Nephron progenitor cell (in vitro differentiated cells): Measurements from ENCODE around the gene PDHX.

Experiments used
- DNase-seq: peaks from one replicate; pipeline ENCODE4 v3.0.0; 2021
- H3K27ac Mint-ChIP-seq: 2 replicates; pipeline ENCODE4 v1.8.0; 2021; ENCODE audit warnings: mild to moderate bottlenecking, moderate library complexity, mixed read lengths
- H3K27me3 Mint-ChIP-seq: 2 replicates; pipeline ENCODE4 v1.8.0; 2021; ENCODE audit warnings: mild to moderate bottlenecking, low read depth, mixed read lengths; ENCODE audit not compliant: poor library complexity
- H3K36me3 Mint-ChIP-seq: 2 replicates; pipeline ENCODE4 v1.8.0; 2021; ENCODE audit warnings: low read depth, mixed read lengths
- H3K4me1 Mint-ChIP-seq: 2 replicates; pipeline ENCODE4 v1.8.0; 2021; ENCODE audit warnings: mixed read lengths
- H3K4me3 Mint-ChIP-seq: 2 replicates; pipeline ENCODE4 v1.8.0; 2021; ENCODE audit warnings: mild to moderate bottlenecking, moderate library complexity, mixed read lengths
- H3K9me3 Mint-ChIP-seq: 2 replicates; pipeline ENCODE4 v1.8.0; 2021; ENCODE audit warnings: mild to moderate bottlenecking, moderate library complexity, mixed read lengths
- TF ChIP-seq, protein P1 (sequence below): fragments of 200-600 bp; sonication (generic); IDR thresholded peaks from 2 replicates; pipeline ENCODE4 v1.5.0; 2021; ENCODE audit warnings: antibody characterized with exemption

Gene PDHX

DNA sequence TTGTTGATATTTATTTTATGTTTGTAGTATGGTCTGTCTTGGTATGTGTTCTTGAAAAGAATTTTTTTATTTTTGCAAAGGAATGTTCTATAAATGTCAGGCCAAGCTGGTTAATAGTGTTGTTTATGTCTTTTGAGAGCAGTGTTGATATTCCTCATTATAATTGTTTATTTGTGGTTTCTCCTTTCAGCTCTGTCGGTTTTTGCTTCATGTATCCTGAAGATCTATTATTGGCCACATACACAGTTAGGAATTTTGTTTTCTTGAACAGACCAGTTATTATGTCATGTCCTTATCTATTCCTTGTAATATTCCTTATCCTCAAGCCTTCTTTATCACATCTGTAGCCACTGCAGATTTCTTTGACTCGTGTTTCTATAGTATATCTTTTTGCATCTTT, 56.5 kb downstream of the PDHX start:
- no peaks in the 10 kb centered on the region for H3K27me3 Mint-ChIP-seq
- peaks cover 11% of the 10 kb centered on the region for H3K9me3 Mint-ChIP-seq
- H3K36me3 Mint-ChIP-seq = peaks cover 81% of the 10 kb centered on the region
- peaks cover 11% of the 10 kb centered on the region for H3K4me1 Mint-ChIP-seq
- H3K4me3 Mint-ChIP-seq = no peak overlapping the region
- H3K27ac Mint-ChIP-seq = no peak overlapping the region
- no peak for DNase-seq
- TF ChIP-seq, protein P1, sequence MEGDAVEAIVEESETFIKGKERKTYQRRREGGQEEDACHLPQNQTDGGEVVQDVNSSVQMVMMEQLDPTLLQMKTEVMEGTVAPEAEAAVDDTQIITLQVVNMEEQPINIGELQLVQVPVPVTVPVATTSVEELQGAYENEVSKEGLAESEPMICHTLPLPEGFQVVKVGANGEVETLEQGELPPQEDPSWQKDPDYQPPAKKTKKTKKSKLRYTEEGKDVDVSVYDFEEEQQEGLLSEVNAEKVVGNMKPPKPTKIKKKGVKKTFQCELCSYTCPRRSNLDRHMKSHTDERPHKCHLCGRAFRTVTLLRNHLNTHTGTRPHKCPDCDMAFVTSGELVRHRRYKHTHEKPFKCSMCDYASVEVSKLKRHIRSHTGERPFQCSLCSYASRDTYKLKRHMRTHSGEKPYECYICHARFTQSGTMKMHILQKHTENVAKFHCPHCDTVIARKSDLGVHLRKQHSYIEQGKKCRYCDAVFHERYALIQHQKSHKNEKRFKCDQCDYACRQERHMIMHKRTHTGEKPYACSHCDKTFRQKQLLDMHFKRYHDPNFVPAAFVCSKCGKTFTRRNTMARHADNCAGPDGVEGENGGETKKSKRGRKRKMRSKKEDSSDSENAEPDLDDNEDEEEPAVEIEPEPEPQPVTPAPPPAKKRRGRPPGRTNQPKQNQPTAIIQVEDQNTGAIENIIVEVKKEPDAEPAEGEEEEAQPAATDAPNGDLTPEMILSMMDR = no peak

DNA sequence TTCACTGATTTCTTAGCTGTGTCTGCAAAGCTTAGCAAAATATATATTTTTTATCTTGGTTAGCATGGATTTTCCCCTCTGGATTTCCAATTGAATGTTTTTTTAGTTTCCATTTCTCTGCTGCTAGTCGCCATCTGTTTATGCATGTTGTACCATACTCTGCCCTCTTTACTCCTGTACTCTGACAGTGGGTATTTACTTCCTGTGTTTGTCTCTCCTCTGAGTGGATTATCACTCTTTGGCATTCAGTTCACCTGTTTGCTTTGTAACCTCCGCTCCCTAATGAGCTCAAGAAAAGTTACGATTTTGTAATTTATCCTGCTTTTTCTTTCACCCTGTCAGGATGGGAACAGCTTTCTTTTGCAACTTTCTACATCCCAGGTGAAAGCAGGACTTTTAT, 59.1 kb downstream of the PDHX start:
- Mint-ChIP-seq H3K36me3 (peaks cover 72% of the 10 kb centered on the region), H3K4me3 (no peak overlapping the region), H3K27me3 (no peaks in the 10 kb centered on the region), H3K27ac (peak overlapping the region; percentile 3), H3K9me3 (peaks cover 13% of the 10 kb centered on the region), H3K4me1 (peaks cover 22% of the 10 kb centered on the region)
- TF ChIP-seq, protein P1 = no peak
- DNase-seq = no peak

DNA sequence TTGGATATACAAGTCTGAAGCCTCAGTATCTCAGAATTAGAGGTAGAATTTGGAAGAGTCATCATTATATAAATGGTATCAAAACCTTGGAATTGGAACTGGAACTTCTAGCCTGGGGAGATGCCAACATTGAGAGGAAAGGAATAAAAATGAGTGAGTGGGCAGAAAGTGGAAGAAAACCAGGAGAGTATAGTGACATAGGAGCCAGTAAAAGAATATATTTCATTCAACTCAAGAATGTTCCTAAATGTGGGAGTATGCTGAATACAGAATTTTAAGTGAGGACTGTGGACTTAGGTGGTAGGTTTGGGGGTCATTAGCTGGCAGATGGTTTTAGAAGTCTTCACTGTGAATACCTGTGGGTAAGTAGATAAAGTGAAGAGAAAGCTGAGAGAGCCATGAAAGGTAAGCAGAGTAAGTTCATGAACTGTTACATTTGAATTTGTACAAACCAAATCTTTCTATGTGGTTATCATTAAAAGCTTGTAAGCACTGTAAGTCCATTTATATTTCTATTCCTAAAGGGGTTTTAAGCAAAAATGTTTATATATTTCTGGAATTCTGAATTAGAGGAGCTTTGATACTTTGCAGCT, 60.2 kb downstream of the PDHX start:
- DNase-seq = no peak
- TF ChIP-seq, protein P1 = no peak
- Mint-ChIP-seq H3K36me3 (peaks cover 70% of the 10 kb centered on the region), H3K9me3 (peaks cover 12% of the 10 kb centered on the region), H3K4me1 (peaks cover 22% of the 10 kb centered on the region), H3K4me3 (no peak overlapping the region), H3K27ac (peak overlapping the region; percentile 30), H3K27me3 (no peaks in the 10 kb centered on the region)

DNA sequence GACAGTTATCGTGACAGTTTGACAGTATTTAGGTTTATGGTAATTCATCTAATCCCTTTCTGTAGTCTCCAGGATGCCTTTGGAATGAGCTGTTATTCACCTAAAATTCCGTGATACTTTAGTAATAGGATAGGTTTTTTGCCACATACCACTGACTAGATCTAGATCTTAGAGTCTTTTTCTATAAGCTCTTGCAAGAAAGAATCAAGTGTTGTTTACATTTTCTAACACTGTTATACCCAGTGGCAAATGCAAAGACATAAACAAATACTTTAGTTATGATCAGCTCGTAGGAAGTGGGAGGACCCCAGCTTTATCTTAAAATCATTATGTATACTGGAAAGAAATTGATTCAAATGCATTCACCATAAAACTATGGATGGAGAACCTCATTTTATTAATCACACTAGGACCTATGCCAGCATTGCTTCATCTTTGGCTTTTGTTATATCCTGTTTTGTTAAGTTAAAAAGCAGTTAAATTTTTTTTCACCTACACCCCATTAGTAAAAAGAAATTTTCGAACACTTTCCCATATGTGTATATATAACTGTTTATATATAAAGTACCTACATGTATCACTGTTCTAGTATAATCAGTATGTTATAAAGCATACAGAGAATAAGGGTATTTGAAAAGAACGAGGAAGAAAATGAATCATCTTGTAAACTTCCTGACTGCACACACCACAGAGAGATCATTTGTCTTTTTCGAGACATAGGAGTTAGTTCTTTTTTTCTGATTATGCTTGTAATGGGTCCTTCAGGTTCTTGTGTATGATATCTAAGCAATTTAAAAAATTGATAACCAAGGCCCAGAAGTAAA, 60.9 kb downstream of the PDHX start:
- no peak overlapping the region for H3K27ac Mint-ChIP-seq
- peaks cover 70% of the 10 kb centered on the region for H3K36me3 Mint-ChIP-seq
- TF ChIP-seq, protein P1 = no peak
- H3K27me3 Mint-ChIP-seq = no peaks in the 10 kb centered on the region
- H3K4me1 Mint-ChIP-seq = peaks cover 22% of the 10 kb centered on the region
- peaks cover 16% of the 10 kb centered on the region for H3K9me3 Mint-ChIP-seq
- no peak overlapping the region for H3K4me3 Mint-ChIP-seq
- DNase-seq = no peak

DNA sequence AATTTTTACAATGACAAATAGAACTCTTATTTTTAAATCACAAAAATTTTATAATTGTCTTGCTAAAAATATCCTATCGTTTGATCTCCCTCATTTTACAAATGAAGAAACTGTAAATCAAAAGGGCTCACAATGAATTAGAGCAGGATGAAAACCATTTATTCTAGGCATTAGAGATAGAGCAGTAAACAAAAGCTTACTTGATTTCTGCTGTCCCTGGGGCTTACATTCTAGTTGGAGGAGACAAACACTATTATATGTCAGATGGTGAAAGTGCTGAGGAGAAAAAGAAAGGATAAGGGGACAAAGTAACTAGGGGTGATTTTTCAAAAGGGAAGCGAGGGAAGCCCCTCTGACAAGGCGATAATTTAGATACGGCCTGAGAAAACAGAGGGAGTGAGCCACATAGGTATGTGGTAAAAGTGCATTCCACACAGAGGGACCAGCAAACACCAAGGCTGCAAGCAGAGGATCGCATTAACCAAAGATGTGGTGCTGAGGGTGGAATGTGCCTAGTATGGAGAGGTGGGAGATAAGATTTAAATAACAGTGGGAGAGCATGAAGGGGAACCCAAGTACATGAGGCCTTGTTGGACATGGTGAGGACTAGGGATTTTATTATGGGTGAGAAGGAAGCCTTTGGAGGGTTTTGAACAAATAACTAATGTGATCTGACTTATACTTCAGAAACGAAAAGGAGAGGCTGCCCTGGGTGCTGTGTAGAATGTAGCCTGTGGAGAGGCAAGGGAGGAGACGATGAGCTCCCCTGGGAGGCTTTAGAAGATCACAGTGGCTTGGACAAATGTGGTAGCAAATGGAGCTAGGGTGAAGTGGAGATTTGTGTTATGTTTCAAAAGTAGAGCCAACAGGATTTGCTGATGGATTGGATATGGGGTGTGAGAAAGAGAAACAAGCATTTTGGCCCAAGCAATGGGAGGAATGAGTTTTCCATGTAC, 62.1 kb downstream of the PDHX start:
- peak overlapping the region; percentile 77 for H3K27ac Mint-ChIP-seq

More for the DNA sequence above, 62.1 kb downstream of the PDHX start:
- Mint-ChIP-seq H3K9me3 (peaks cover 23% of the 10 kb centered on the region), H3K4me3 (peak overlapping the region; percentile 0), H3K27me3 (no peaks in the 10 kb centered on the region), H3K36me3 (peaks cover 70% of the 10 kb centered on the region), H3K4me1 (peaks cover 22% of the 10 kb centered on the region)
- TF ChIP-seq, protein P1 = no peak
- DNase-seq = no peak
